ENCODE measurements around the gene VWA3B.
"Not testable (repeated sequence)": the region's sequence is repeated elsewhere in the genome, so short reads cannot be mapped to it uniquely, and the experiment has no call there.

Gene VWA3B

GRCh38 chr2:98088261-98088660 is 1.3 kb downstream of the VWA3B start:
- no peak for DNase-seq (ENCODE audit: low read depth, low spot score)

- DNase-seq (ENCODE audit: low read depth, low spot score) = no peak
These were observed 3.0 kb downstream of the VWA3B start for GRCh38 chr2:98089941-98090340.

GRCh38 chr2:98090951-98091350 is 4.0 kb downstream of the VWA3B start:
- no peak for DNase-seq (ENCODE audit: low read depth, low spot score)

GRCh38 chr2:98091738-98092137 is 4.8 kb downstream of the VWA3B start:
- DNase-seq (ENCODE audit: low read depth, low spot score) = no peak

- no peak for DNase-seq (ENCODE audit: low read depth, low spot score)
These were observed 6.2 kb downstream of the VWA3B start for GRCh38 chr2:98093146-98093545.

- DNase-seq (ENCODE audit: low read depth, low spot score) = no peak
These were observed 6.6 kb downstream of the VWA3B start for GRCh38 chr2:98093611-98094010.

GRCh38 chr2:98099939-98100743 is 13.2 kb downstream of the VWA3B start:
- no peak for DNase-seq (ENCODE audit: low read depth, low spot score)

GRCh38 chr2:98102315-98102714 is 15.3 kb downstream of the VWA3B start:
- not testable (repeated sequence) for DNase-seq (ENCODE audit: low read depth, low spot score)

- DNase-seq (ENCODE audit: low read depth, low spot score) = no peak
These were observed 15.9 kb downstream of the VWA3B start for GRCh38 chr2:98102878-98103277.

- DNase-seq (ENCODE audit: low read depth, low spot score) = no peak
These were observed 21.1 kb downstream of the VWA3B start for GRCh38 chr2:98108110-98108509.

- no peak for DNase-seq (ENCODE audit: low read depth, low spot score)
These were observed 23.8 kb downstream of the VWA3B start for GRCh38 chr2:98110741-98111140.

- DNase-seq (ENCODE audit: low read depth, low spot score) = no peak
These were observed 27.8 kb downstream of the VWA3B start for GRCh38 chr2:98114643-98115330.

- DNase-seq (ENCODE audit: low read depth, low spot score) = no peak
These were observed 31.2 kb downstream of the VWA3B start for GRCh38 chr2:98118161-98118560.

- no peak for DNase-seq (ENCODE audit: low read depth, low spot score)
These were observed 31.9 kb downstream of the VWA3B start for GRCh38 chr2:98118852-98119251.

- DNase-seq (ENCODE audit: low read depth, low spot score) = no peak
These were observed 34.2 kb downstream of the VWA3B start for GRCh38 chr2:98121149-98121548.

- no peak for DNase-seq (ENCODE audit: low read depth, low spot score)
These were observed 35.6 kb downstream of the VWA3B start for GRCh38 chr2:98122524-98122923.

- no peak for DNase-seq (ENCODE audit: low read depth, low spot score)
These were observed 36.3 kb downstream of the VWA3B start for GRCh38 chr2:98123286-98123685.

- DNase-seq (ENCODE audit: low read depth, low spot score) = no peak
These were observed 39.1 kb downstream of the VWA3B start for GRCh38 chr2:98126061-98126460.

GRCh38 chr2:98127229-98127989 is 40.4 kb downstream of the VWA3B start:
- no peak for DNase-seq (ENCODE audit: low read depth, low spot score)

- DNase-seq (ENCODE audit: low read depth, low spot score) = no peak
These were observed 41.7 kb downstream of the VWA3B start for GRCh38 chr2:98128556-98129109.

GRCh38 chr2:98130073-98130472 is 43.1 kb downstream of the VWA3B start:
- not testable (repeated sequence) for DNase-seq (ENCODE audit: low read depth, low spot score)

Data from brain pericyte (primary cell).